Measurements from ENCODE around the gene SCN3B.

GRCh38 chr11:123700772-123701171 lies 46.3 kb upstream of the SCN3B start:
- TF ChIP-seq CTCF (IDR thresholded peaks at IDR 0.05), result no peak
- no peak for TF ChIP-seq POLR2A (IDR thresholded peaks at IDR 0.05)

Measured in testis (tissue), 2 donors.